CD4-positive, alpha-beta T cell treated with Interleukin-6 at 100 ng/mL for 8 hours (primary cell): ENCODE data around the gene MRM1.

Experiments used
- DNase-seq: peaks from one replicate; pipeline ENCODE4 v3.0.0-alpha.2; 2020; ENCODE audit warnings: mixed read lengths, low spot score

Gene MRM1

GRCh38 chr17:36632916-36633771 lies 31.8 kb downstream of the MRM1 start:
- no peak for DNase-seq

GRCh38 chr17:36640346-36640745 lies 39.0 kb downstream of the MRM1 start:
- no peak for DNase-seq

- no peak for DNase-seq
Observed at GRCh38 chr17:36640836-36641235, 39.5 kb downstream of the MRM1 start.

- DNase-seq = no peak
Observed at GRCh38 chr17:36641331-36641876, 40.0 kb downstream of the MRM1 start.

- DNase-seq = no peak
Observed at GRCh38 chr17:36641877-36642845, 40.8 kb downstream of the MRM1 start.

- no peak for DNase-seq
Observed at GRCh38 chr17:36643086-36643685, 41.8 kb downstream of the MRM1 start.

GRCh38 chr17:36645422-36645821 lies 44.0 kb downstream of the MRM1 start:
- no peak for DNase-seq

GRCh38 chr17:36647636-36648035 lies 46.3 kb downstream of the MRM1 start:
- no peak for DNase-seq

- DNase-seq = no peak
Observed at GRCh38 chr17:36650096-36650775, 48.9 kb downstream of the MRM1 start.

GRCh38 chr17:36653374-36653773 lies 52.0 kb downstream of the MRM1 start:
- DNase-seq = no peak

GRCh38 chr17:36653856-36654255 lies 52.5 kb downstream of the MRM1 start:
- no peak for DNase-seq

GRCh38 chr17:36655726-36656125 lies 54.3 kb downstream of the MRM1 start:
- no peak for DNase-seq

GRCh38 chr17:36657390-36657762 lies 56.0 kb downstream of the MRM1 start:
- no peak for DNase-seq

- DNase-seq = no peak
Observed at GRCh38 chr17:36657763-36658490, 56.5 kb downstream of the MRM1 start.
